ENCODE measurements around the gene INTS6.

GRCh38 chr13:51326777-51327176 is 126.1 kb downstream of the INTS6 start:
- TF ChIP-seq, protein P1, sequence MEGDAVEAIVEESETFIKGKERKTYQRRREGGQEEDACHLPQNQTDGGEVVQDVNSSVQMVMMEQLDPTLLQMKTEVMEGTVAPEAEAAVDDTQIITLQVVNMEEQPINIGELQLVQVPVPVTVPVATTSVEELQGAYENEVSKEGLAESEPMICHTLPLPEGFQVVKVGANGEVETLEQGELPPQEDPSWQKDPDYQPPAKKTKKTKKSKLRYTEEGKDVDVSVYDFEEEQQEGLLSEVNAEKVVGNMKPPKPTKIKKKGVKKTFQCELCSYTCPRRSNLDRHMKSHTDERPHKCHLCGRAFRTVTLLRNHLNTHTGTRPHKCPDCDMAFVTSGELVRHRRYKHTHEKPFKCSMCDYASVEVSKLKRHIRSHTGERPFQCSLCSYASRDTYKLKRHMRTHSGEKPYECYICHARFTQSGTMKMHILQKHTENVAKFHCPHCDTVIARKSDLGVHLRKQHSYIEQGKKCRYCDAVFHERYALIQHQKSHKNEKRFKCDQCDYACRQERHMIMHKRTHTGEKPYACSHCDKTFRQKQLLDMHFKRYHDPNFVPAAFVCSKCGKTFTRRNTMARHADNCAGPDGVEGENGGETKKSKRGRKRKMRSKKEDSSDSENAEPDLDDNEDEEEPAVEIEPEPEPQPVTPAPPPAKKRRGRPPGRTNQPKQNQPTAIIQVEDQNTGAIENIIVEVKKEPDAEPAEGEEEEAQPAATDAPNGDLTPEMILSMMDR (IDR thresholded peaks at IDR 0.05), result no peak
- TF ChIP-seq POLR2A (IDR thresholded peaks at IDR 0.05), result no peak
